GM12874 (cell line): ENCODE results near the gene NSD1.

Experiments
- TF ChIP-seq, protein P1 (sequence below): IDR thresholded peaks from 2 replicates; pipeline ENCODE4 v1.5.1; 2011; ENCODE audit warnings: low read depth, mild to moderate bottlenecking, control low read depth, low read length, moderate library complexity; ENCODE audit not compliant: insufficient read depth

Gene NSD1

DNA sequence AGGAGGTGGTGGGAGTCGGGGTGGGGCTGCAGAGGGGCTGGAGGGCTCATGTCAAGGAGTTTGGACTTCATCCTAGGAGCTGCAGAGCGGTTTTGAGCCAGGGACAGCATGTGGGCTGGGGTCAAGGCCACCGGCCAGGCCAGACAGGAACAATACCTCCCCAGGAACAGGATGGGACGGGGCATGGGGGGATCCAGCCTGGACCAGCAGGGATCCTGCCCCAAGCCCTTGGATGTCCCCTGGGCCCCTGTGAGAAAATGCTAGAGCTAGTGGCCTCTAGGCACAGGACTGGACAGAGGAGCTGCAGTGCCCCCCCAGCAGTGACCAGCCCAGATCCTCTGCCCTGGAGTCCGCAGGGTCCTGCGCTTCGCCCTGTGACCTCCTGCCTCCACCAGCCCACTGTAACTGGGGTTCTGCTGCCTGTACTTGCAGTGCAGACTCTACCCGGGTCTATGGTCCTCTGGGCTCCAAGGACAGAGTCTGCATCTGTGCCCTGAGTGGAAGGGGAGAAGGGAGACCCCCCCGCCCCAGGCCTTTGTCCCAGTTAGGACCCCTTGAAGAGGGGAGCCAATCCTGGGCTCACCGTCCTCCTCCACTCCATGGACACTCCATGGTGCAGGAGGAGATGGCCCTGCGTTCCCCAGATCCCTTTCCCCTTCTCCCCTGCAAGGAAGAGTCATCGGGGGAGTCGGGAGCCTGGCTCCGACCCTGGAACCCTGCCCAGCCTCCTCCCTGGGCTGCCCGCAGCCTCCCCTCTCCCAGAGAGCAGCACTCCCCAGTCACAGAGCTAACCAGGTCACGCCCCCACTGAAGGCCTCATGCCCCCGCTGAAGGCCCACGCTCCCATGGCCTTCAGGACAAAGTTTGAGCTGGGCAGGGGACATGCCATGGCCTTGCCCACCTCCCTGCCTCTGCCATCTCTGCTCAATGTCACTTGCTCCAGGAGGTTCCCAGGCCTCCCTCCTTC, 181.1 kb downstream of the NSD1 start:
- TF ChIP-seq, protein P1, sequence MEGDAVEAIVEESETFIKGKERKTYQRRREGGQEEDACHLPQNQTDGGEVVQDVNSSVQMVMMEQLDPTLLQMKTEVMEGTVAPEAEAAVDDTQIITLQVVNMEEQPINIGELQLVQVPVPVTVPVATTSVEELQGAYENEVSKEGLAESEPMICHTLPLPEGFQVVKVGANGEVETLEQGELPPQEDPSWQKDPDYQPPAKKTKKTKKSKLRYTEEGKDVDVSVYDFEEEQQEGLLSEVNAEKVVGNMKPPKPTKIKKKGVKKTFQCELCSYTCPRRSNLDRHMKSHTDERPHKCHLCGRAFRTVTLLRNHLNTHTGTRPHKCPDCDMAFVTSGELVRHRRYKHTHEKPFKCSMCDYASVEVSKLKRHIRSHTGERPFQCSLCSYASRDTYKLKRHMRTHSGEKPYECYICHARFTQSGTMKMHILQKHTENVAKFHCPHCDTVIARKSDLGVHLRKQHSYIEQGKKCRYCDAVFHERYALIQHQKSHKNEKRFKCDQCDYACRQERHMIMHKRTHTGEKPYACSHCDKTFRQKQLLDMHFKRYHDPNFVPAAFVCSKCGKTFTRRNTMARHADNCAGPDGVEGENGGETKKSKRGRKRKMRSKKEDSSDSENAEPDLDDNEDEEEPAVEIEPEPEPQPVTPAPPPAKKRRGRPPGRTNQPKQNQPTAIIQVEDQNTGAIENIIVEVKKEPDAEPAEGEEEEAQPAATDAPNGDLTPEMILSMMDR = no peak

GRCh38 chr5:177315411-177315810, 181.8 kb downstream of the NSD1 start:
- TF ChIP-seq, protein P1 = no peak

DNA sequence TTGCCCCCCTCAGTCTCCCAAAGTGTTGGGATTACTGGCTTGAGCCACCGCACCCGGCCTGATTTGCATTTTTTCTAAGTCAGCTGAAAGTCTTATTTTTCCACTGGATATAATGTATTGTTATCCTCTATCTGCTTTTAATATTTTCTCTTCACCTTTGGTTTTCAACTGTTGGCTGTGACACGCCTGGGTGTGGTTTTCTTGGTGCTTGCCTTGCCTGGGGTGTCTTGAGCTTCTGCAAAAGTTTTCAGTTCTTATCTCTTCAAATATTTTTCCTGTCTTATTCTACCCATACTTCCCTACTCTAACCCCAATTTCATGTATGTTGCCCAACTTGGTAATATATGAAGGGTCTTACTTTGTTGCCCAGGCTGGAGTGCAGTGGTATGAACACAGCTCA, 182.4 kb downstream of the NSD1 start:
- TF ChIP-seq, protein P1 = no peak

- TF ChIP-seq, protein P1 = peak; percentile 81
Observed at GRCh38 chr5:177317959-177318377, 184.4 kb downstream of the NSD1 start.

GRCh38 chr5:177319913-177320588, 186.5 kb downstream of the NSD1 start:
- TF ChIP-seq, protein P1 = no peak

GRCh38 chr5:177320879-177321278, 187.3 kb downstream of the NSD1 start:
- TF ChIP-seq, protein P1 = no peak

- TF ChIP-seq, protein P1 = no peak
Observed at GRCh38 chr5:177325868-177326381, 192.4 kb downstream of the NSD1 start.
